ENCODE results near the gene NDUFB4.

DNA sequence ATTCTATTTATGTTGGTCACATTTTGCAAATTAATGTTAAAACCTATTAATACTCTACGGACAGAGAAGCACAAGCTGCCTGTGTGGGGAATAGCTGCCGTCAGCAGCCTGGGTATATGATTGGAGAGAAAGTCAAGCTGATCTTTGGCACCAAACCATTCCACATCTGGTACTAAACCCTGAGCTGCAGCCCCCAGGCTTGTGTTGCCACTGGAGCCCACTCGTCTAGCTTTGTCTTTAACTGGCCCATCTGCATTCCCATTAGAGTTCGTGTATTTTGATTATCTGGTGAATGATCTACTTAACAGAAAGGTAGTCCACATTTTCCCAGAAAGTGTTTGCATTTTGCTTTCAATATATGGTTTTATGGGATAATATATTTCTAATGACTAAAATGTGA is 5.4 kb downstream of the NDUFB4 start:
- no peak for TF ChIP-seq CTCF (IDR thresholded peaks at IDR 0.05 in 8 of 11, conservative IDR thresholded peaks at IDR 0.05 in 3 of 11)
- TF ChIP-seq POLR2AphosphoS5 (IDR thresholded peaks at IDR 0.05): no peak
